GM18907 (cell line): ENCODE measurements around the gene ABL2.
"Not testable (repeated sequence)": the region's sequence is repeated elsewhere in the genome, so short reads cannot be mapped to it uniquely, and the experiment has no call there.

Experiments used
- ATAC-seq: cut with Tn5 transposase; IDR thresholded peaks from one replicate; pipeline ENCODE4 v1.9.1; 2021; ENCODE audit warnings: mild to moderate bottlenecking, moderate library complexity; ENCODE audit not compliant: unreplicated experiment

The ABL2 gene

GRCh38 chr1:179229214-179230140, at the start of gene ABL2:
TSS of gene ABL2 (minus strand) at chr1:179229677. CDS start at chr1:179229397, 280 bp downstream.
- peak; percentile 67 for ATAC-seq

DNA sequence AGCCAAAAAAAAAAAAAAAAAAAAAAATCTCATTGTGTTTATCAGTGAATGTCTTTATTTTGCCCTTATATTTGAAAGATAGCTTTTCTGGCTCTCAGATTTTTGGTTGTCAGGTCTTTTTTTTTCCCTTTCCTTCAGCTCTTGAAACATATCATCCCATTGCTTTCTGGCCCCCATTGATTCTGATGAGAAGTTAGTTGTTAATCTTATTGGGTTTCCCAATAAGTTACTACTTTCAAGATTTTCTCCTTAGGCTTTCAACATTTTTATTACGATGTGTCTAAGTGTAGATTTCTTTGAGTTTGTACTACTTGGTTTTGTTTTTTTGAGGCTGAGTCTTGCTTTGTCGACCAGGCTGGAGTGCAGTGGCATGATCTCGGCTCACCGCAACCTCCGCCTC, 49.4 kb upstream of the ABL2 start:
- ATAC-seq: no peak

- ATAC-seq: not testable (repeated sequence)
These were observed 44.9 kb upstream of the ABL2 start for GRCh38 chr1:179274424-179274823.

GRCh38 chr1:179269071-179269470, 39.6 kb upstream of the ABL2 start:
- ATAC-seq: no peak

DNA sequence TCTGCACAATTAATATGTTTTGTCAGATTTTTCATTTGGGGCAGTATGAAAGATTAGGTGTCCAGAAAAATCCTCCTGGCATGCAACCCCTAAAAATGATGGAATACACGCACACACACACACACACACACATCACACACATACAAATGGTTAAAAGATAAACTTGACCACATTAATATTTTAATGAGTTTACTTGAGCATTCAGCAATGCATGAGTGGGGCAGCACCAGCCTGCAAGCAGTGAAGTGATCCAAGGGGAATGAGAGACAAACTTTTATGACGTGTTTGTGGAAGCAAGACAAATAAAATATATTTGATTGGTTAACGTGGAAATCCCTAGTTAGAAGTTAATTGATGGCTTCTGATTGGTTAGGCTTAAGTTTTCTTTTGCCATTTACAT, 35.0 kb upstream of the ABL2 start:
- no peak for ATAC-seq

DNA sequence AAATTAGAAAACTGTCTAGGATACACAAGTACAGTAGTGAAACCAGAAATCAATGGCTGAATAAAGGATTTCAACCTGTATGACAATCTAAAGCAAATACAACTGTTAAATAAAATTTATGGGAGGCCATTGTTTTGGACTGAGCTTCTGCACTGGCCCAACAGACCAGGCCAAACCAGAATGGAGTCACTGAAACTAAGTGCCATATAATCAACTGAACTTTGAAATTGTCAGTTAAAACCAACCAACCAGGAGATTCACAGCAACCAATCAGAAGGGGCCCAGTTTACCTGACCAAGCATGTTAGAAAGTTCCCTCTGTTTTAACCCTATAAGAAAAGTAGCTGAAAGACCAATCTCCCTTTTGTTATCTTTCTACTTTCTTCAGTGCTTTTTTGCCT, 33.6 kb upstream of the ABL2 start:
- ATAC-seq: no peak

GRCh38 chr1:179262183-179262582, 32.7 kb upstream of the ABL2 start:
- ATAC-seq: no peak

DNA sequence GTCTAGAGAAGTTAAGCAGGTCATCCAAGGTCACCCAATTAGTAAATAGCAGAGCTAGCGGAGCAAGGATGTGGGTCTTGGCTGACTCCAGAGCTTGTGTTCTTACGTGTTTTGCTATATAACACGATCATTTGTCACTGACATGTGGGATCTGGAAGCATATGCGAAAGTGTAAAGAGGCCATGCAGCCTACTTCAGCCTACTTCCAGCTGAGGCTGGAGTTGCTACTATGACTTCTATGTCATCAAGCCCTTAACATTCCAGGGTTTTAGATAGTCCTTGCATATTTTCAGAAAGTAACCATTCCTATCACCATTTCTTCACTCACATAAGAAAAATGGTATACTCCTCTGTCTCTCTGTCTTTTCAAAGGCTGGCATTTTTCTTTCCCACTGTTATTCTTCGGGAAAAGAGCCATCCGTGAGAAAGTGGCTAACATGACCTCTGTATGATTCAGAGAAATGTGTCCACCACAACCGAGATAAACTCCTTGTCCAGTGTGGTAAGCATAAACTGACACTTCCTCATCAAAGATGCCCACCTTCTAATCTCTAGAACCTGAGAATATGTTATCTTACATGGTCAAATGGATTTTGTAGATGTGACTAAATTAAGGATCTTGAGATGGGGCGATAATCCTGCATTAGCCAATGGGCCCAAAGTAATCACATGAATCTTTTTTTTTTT, 24.0 kb upstream of the ABL2 start:
- ATAC-seq: no peak

DNA sequence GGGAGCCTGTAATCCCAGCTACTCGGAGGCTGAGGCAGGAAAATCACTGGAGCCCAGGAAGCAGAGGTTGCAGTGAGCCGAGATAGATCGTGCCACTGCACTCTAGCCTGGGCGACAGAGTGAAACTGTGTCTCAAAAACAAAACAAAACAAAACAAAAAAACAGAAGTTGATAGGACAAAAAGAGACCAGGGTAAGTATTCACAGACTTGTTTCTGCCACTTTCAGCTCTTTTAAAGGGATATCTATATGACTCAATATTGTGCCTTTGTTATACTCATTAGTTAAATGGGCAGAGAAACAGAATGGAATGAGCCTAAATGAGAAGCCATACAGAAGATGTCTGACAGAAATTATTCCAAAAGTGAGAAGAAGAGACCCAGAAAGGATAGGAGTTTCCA, 23.1 kb upstream of the ABL2 start:
- no peak for ATAC-seq

GRCh38 chr1:179251675-179252074, 22.2 kb upstream of the ABL2 start:
- ATAC-seq: no peak

DNA sequence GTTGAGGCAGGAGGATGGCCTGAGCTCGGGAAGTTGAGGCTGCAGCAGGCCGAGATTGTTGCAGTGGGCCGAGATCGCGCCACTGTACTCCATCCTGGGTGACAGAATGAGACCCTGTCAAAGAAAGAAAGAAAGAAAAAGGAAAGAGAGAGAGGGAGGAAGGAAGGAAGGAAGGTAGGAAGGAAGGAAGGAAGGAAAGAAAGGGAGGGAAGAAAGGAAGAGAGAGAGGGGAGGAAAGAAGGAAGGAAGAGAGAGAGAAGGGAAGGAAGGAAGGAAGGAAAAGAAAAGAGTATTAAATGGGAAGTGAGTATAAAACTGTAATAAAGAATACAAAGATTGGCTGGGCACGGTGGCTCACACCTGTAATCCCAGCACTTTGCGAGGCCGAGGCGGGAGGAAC, 18.4 kb upstream of the ABL2 start:
- no peak for ATAC-seq

DNA sequence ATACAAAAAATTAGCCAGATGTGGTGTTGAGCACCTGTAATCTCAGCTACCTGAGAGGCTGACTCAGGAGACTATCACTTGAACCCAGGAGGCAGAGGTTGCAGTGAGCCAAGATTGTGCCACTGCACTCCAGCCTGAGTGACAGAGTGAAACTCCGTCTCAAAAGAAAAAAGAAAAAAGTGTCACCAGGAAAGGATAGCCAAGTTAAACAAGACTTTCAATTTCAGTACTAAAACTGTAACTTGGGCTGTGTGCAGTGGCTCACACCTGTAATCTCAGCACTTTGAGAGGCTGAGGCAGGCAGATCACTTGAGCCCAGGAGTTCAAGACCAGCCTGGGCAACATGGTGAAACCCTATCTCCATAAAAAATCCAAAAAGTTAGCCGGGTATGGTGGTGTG, 15.9 kb upstream of the ABL2 start:
- not testable (repeated sequence) for ATAC-seq

DNA sequence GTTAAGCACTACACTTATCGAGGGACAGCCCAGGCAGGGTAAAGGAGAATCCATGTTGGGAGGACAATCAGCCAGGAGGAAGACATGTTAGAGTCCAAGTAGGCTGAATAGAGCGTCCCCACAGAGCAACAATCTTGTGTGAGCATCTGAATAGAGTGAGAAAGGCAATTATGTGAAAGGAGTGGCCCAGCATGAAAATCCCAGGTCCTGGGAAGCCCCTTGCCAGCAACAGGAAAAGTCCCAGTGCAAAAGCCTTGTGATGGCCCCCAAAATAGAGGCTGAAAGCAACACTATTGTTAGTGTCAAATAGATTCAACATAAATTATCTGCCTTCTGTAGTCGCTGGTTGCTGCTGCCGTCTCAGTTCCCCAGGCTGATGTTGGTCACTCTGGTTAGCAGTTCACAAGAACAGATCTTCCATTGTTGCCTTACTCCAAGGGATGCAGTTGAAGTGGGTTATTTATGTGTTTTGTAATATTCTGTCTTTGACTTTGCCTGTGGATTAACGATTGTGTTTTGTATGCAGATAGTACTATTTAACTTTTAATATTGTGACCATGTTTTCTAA, 12.1 kb upstream of the ABL2 start:
- no peak for ATAC-seq

GRCh38 chr1:179237222-179237621, 7.7 kb upstream of the ABL2 start:
- no peak for ATAC-seq

- ATAC-seq: no peak
These were observed 5.4 kb upstream of the ABL2 start for GRCh38 chr1:179234863-179235262.

DNA sequence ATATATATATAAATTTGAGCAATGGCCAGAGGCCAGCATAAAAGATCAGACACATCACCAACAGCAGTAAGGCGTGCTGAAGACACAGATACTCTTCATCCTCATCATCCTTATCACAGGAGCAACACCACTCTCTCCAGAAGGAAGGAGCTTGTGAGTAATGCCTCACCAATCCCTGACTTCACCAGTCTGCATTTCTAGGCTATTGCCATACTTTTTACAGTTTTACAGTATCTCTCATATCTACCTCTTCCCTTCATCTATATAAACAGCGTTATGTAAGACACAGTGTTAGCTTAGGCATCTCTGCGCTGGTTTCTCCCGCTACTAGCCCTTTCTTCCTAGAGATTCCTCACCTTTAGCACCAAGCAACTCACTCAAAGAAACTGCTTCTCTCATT, 2.4 kb upstream of the ABL2 start:
- ATAC-seq: no peak

DNA sequence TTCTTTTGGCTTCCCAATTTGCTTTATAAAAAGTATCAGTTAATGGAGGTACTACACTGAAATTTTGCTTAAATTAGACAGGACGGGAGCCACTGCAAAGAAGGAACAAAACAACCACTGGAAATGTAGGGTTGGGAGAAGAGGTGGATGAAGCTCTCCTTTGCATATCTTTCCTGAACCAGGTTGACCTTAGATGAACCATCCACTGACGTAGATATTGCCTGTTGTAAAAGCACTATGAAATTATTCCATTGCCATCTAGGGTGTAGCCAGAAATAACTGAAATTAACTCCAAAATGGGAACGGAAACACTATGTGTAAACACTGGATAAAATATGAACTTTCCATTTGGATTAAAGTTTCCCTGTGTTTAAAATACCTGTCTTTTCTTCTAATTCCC, 1.2 kb upstream of the ABL2 start:
- ATAC-seq: no peak

GRCh38 chr1:179230251-179230650, 774 bp upstream of the ABL2 start:
- no peak for ATAC-seq

DNA sequence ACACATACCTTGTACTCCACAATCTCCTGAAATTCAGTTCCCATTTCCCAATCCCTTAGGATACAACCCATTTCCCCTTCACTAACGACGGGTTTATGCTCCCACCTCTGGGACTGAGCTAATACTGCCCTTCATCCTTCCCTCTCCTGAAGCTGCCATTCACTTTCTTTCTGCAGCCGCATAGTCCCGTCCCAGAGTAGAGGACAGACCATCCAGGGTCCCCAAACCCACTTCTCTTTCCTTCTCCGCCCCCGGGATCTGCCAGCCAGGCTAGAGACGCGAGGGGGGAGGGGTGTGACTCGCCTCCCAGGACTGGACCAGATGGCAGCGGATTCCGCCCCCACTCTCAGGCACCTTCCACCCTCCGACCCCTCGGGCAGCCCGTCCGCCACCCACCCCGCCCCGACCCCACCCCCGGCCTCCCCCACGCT, 679 bp downstream of the ABL2 start:
- ATAC-seq: peak; percentile 27

DNA sequence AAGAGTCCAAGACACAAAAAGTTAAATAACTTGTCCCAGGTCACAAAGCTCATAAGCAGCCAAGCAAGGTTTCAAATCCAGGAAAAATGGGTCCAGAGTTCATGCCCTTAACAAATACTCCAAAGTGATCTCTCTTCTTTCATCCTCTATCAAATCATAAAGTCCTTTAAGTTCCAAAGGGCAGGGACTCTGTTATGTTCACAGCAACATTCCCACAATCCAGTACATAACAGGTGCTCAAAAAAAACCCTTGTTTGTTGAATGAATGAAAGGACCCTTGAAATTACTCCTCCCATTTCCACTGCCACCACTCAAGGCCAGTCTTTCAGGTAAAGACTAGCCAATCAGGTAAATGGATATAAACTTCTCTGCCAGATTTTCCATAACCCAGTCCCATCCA, 2.7 kb downstream of the ABL2 start:
- no peak for ATAC-seq

DNA sequence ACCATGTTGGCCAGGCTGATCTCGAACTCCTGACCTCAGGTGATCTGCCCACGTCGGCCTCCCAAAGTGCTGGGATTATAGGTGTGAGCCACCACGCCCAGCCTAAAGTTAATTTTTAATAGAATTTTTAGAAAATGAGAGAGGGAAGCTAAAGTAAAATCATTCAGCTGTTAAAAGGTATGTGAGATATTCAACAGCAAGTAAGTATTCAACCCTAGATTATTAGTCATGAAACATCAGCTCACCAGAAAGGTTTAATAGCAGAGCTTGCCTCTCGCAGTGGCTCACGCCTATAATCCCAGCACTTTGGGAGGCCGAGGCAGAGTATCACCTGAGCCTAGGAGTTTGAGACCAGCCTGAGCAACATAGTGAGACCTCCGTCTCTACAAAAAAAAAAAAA, 5.0 kb downstream of the ABL2 start:
- ATAC-seq: not testable (repeated sequence)

DNA sequence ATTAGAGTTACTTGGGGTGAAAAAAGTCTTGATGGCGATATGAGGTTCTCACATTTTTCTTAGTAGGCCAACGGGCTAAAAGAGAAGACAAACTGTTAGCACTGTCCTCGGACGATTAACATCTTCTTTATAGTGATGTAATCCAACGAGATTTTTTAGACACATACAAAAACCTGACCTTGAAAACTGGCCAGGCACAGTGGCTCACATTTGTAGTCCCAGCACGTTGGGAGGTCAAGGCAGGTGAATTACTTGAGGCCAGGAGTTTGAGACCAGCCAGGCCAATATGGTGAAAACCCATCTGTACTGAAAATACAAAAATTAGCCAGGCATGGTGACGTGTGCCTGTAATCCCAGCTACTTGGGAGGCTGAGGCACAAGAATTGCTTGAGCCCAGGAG, 8.4 kb downstream of the ABL2 start:
- ATAC-seq: not testable (repeated sequence)
